ENCODE results near the gene RHOH.

Gene RHOH

GRCh38 chr4:40150932-40151331 lies 45.9 kb upstream of the RHOH start:
- Histone ChIP-seq H3K27ac (ENCODE audit: extremely low read depth, low read depth, low read length) (no peak overlapping the region), H3K4me1 (ENCODE audit: control insufficient read depth, insufficient read depth, low read length) (no peaks in the 10 kb centered on the region), H3K9me3 (ENCODE audit: control insufficient read depth, insufficient read depth, low read depth, low read length) (no peaks in the 10 kb centered on the region), H3K36me3 (ENCODE audit: control insufficient read depth in 2 of 2, insufficient read depth in 1 of 2, low read length in 2 of 2) (peaks cover 0 to 6% of the 10 kb centered on the region in 2 experiments; a peak in 1 of 3 replicates), H3K4me3 (ENCODE audit: low read depth, low read length) (no peak overlapping the region)
- TF ChIP-seq ZNF529 (tag by site-specific recombination; IDR thresholded peaks at IDR 0.05; ENCODE audit: insufficient replicate concordance) (no peak), ZNF560 (tag by site-specific recombination; IDR thresholded peaks at IDR 0.05; ENCODE audit: borderline replicate concordance) (no peak), ZNF202 (tag by site-specific recombination; IDR thresholded peaks at IDR 0.05; ENCODE audit: borderline replicate concordance) (no peak), CTCF (tag by site-specific recombination; IDR thresholded peaks at IDR 0.05) (no peak), REST (tag by site-specific recombination; IDR thresholded peaks at IDR 0.05) (no peak), KLF7 (tag by site-specific recombination; IDR thresholded peaks at IDR 0.05; ENCODE audit: borderline replicate concordance) (no peak), ZNF24 (tag by site-specific recombination; IDR thresholded peaks at IDR 0.05) (no peak), ZNF600 (tag by site-specific recombination; IDR thresholded peaks at IDR 0.05) (no peak), OVOL3 (tag by site-specific recombination; IDR thresholded peaks at IDR 0.05) (no peak), GLI4 (tag by site-specific recombination; IDR thresholded peaks at IDR 0.05) (no peak), GFI1B (tag by site-specific recombination; IDR thresholded peaks at IDR 0.05) (no peak), KLF16 (tag by site-specific recombination; IDR thresholded peaks at IDR 0.05) (no peak), ZFP3 (tag by site-specific recombination; IDR thresholded peaks at IDR 0.05; ENCODE audit: low read depth) (no peak), ZFP37 (tag by site-specific recombination; IDR thresholded peaks at IDR 0.05) (no peak), ZNF530 (tag by site-specific recombination; IDR thresholded peaks at IDR 0.05; ENCODE audit: low read depth) (no peak), TRIM28 (IDR thresholded peaks at IDR 0.05; ENCODE audit: borderline replicate concordance, low read length) (no peak)
- TF ChIP-seq, protein P1, sequence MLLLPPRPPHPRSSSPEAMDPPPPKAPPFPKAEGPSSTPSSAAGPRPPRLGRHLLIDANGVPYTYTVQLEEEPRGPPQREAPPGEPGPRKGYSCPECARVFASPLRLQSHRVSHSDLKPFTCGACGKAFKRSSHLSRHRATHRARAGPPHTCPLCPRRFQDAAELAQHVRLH (tag by site-specific recombination; IDR thresholded peaks at IDR 0.05) = no peak
- TF ChIP-seq, protein P2, sequence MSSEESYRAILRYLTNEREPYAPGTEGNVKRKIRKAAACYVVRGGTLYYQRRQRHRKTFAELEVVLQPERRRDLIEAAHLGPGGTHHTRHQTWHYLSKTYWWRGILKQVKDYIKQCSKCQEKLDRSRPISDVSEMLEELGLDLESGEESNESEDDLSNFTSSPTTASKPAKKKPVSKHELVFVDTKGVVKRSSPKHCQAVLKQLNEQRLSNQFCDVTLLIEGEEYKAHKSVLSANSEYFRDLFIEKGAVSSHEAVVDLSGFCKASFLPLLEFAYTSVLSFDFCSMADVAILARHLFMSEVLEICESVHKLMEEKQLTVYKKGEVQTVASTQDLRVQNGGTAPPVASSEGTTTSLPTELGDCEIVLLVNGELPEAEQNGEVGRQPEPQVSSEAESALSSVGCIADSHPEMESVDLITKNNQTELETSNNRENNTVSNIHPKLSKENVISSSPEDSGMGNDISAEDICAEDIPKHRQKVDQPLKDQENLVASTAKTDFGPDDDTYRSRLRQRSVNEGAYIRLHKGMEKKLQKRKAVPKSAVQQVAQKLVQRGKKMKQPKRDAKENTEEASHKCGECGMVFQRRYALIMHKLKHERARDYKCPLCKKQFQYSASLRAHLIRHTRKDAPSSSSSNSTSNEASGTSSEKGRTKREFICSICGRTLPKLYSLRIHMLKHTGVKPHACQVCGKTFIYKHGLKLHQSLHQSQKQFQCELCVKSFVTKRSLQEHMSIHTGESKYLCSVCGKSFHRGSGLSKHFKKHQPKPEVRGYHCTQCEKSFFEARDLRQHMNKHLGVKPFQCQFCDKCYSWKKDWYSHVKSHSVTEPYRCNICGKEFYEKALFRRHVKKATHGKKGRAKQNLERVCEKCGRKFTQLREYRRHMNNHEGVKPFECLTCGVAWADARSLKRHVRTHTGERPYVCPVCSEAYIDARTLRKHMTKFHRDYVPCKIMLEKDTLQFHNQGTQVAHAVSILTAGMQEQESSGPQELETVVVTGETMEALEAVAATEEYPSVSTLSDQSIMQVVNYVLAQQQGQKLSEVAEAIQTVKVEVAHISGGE (tag by site-specific recombination; conservative IDR thresholded peaks at IDR 0.05; ENCODE audit: low read depth) = no peak
- ChIA-PET POLR2A (no interaction called here), CTCF (interaction anchor here (1.0 to 3.4 kb wide), 2 partner anchors 13 to 158 kb away, joined by 4 to 13 read pairs; no protein-coding TSS in a partner anchor)
